ENCODE results near the gene DPYSL5. TPM values are rescaled to one million over a fixed set of nuclear protein-coding genes. Genes with fewer than 3 reads are reported as not detected.

The DPYSL5 gene
- total and polyA plus RNA-seq, 2 experiments from 2014 or later, result 0.21 to 0.63 TPM

- H3K9me3 ChIP-seq (ENCODE audit: low read depth), result no peaks in the 10 kb centered on the region
- DNase-seq (ENCODE audit: low spot score), result no peak
- no peak overlapping the region for H3K4me2 ChIP-seq
- 66% methylated on average over 5 of the region's 5 CpGs for whole genome bisulfite sequencing (ENCODE audit: low lambda C conversion rate, missing lambda C conversion rate)
- no peaks in the 10 kb centered on the region for H3K9me2 ChIP-seq (replicated peaks; ENCODE audit: insufficient read depth)
- H3K4me3 ChIP-seq, result no peak overlapping the region
- peaks cover 31% of the 10 kb centered on the region for H3K79me2 ChIP-seq
- no peaks in the 10 kb centered on the region for H3K4me1 ChIP-seq (ENCODE audit: insufficient read depth)
- no peaks in the 10 kb centered on the region for H3K27me3 ChIP-seq
- no peak overlapping the region for H2AFZ ChIP-seq
- H4K20me1 ChIP-seq (ENCODE audit: insufficient read depth, poor library complexity, severe bottlenecking), result no peaks in the 10 kb centered on the region
- H3K27ac ChIP-seq, result no peak overlapping the region
- H3K36me3 ChIP-seq (replicated peaks; ENCODE audit: insufficient read depth, low read depth), result no peaks in the 10 kb centered on the region
- no peak for TF ChIP-seq EZH2 (IDR thresholded peaks at IDR 0.05; ENCODE audit: borderline replicate concordance)
- TF ChIP-seq EZH2phosphoT487 (IDR thresholded peaks at IDR 0.05; ENCODE audit: low read depth, severe bottlenecking, unreplicated experiment), result no peak
- no peak for TF ChIP-seq CTCF (IDR thresholded peaks at IDR 0.05; ENCODE audit: poor library complexity)
These were observed 126.4 kb downstream of the DPYSL5 start for GRCh38 chr2:26974352-26974751.

GRCh38 chr2:26975102-26975501 is 127.2 kb downstream of the DPYSL5 start:
- no peaks in the 10 kb centered on the region for H3K36me3 ChIP-seq (replicated peaks; ENCODE audit: insufficient read depth, low read depth)
- H3K27me3 ChIP-seq, result no peaks in the 10 kb centered on the region
- H3K9me3 ChIP-seq (ENCODE audit: low read depth), result no peaks in the 10 kb centered on the region
- H3K27ac ChIP-seq, result no peak overlapping the region
- no peaks in the 10 kb centered on the region for H4K20me1 ChIP-seq (ENCODE audit: insufficient read depth, poor library complexity, severe bottlenecking)
- H3K4me1 ChIP-seq (ENCODE audit: insufficient read depth), result no peaks in the 10 kb centered on the region
- H3K4me2 ChIP-seq, result no peak overlapping the region
- H3K4me3 ChIP-seq, result no peak overlapping the region
- no peak for DNase-seq (ENCODE audit: low spot score)
- WGBS (ENCODE audit: low lambda C conversion rate, missing lambda C conversion rate), result 53% methylated on average over 2 of the region's 2 CpGs
- no peak overlapping the region for H2AFZ ChIP-seq
- H3K9me2 ChIP-seq (replicated peaks; ENCODE audit: insufficient read depth), result no peaks in the 10 kb centered on the region
- peaks cover 34% of the 10 kb centered on the region for H3K79me2 ChIP-seq
- TF ChIP-seq CTCF (IDR thresholded peaks at IDR 0.05; ENCODE audit: poor library complexity) (no peak), EZH2 (IDR thresholded peaks at IDR 0.05; ENCODE audit: borderline replicate concordance) (no peak), EZH2phosphoT487 (IDR thresholded peaks at IDR 0.05; ENCODE audit: low read depth, severe bottlenecking, unreplicated experiment) (no peak)

- no peak overlapping the region for H3K27ac ChIP-seq
- no peaks in the 10 kb centered on the region for H3K27me3 ChIP-seq
- no peak for DNase-seq (ENCODE audit: low spot score)
- peaks cover 34% of the 10 kb centered on the region for H3K79me2 ChIP-seq
- no peaks in the 10 kb centered on the region for H3K36me3 ChIP-seq (replicated peaks; ENCODE audit: insufficient read depth, low read depth)
- H3K4me1 ChIP-seq (ENCODE audit: insufficient read depth), result no peaks in the 10 kb centered on the region
- no peaks in the 10 kb centered on the region for H4K20me1 ChIP-seq (ENCODE audit: insufficient read depth, poor library complexity, severe bottlenecking)
- no peak overlapping the region for H2AFZ ChIP-seq
- no peak overlapping the region for H3K4me3 ChIP-seq
- no peak for TF ChIP-seq CTCF (IDR thresholded peaks at IDR 0.05; ENCODE audit: poor library complexity)
- no peak for TF ChIP-seq EZH2phosphoT487 (IDR thresholded peaks at IDR 0.05; ENCODE audit: low read depth, severe bottlenecking, unreplicated experiment)
- no peak for TF ChIP-seq EZH2 (IDR thresholded peaks at IDR 0.05; ENCODE audit: borderline replicate concordance)
- no peaks in the 10 kb centered on the region for H3K9me2 ChIP-seq (replicated peaks; ENCODE audit: insufficient read depth)
- 67% methylated on average over 1 of the region's 1 CpG for WGBS (ENCODE audit: low lambda C conversion rate, missing lambda C conversion rate)
- H3K4me2 ChIP-seq, result no peak overlapping the region
- H3K9me3 ChIP-seq (ENCODE audit: low read depth), result no peaks in the 10 kb centered on the region
These were observed 127.7 kb downstream of the DPYSL5 start for GRCh38 chr2:26975656-26976055.

GRCh38 chr2:26976237-26976636 is 128.3 kb downstream of the DPYSL5 start:
- no peak for DNase-seq (ENCODE audit: low spot score)
- no peak for TF ChIP-seq CTCF (IDR thresholded peaks at IDR 0.05; ENCODE audit: poor library complexity)
- TF ChIP-seq EZH2 (IDR thresholded peaks at IDR 0.05; ENCODE audit: borderline replicate concordance), result no peak
- no peak for TF ChIP-seq EZH2phosphoT487 (IDR thresholded peaks at IDR 0.05; ENCODE audit: low read depth, severe bottlenecking, unreplicated experiment)
- Histone ChIP-seq H3K27me3 (no peaks in the 10 kb centered on the region), H3K9me3 (ENCODE audit: low read depth) (no peaks in the 10 kb centered on the region), H3K4me1 (ENCODE audit: insufficient read depth) (no peaks in the 10 kb centered on the region), H3K79me2 (peaks cover 37% of the 10 kb centered on the region), H3K9me2 (replicated peaks; ENCODE audit: insufficient read depth) (no peaks in the 10 kb centered on the region), H3K4me3 (no peak overlapping the region), H3K36me3 (replicated peaks; ENCODE audit: insufficient read depth, low read depth) (no peaks in the 10 kb centered on the region), H4K20me1 (ENCODE audit: insufficient read depth, poor library complexity, severe bottlenecking) (no peaks in the 10 kb centered on the region), H3K27ac (no peak overlapping the region), H2AFZ (no peak overlapping the region), H3K4me2 (no peak overlapping the region)
- 78% methylated on average over 5 of the region's 5 CpGs for whole genome bisulfite sequencing (ENCODE audit: low lambda C conversion rate, missing lambda C conversion rate)
